ENCODE measurements around the gene BCAN.
A peak's percentile ranks its signal among the peaks of the same experiment; 100 is the strongest.
"Not testable (repeated sequence)": the region's sequence is repeated elsewhere in the genome, so short reads cannot be mapped to it uniquely, and the experiment has no call there.

BCAN gene, protein sequence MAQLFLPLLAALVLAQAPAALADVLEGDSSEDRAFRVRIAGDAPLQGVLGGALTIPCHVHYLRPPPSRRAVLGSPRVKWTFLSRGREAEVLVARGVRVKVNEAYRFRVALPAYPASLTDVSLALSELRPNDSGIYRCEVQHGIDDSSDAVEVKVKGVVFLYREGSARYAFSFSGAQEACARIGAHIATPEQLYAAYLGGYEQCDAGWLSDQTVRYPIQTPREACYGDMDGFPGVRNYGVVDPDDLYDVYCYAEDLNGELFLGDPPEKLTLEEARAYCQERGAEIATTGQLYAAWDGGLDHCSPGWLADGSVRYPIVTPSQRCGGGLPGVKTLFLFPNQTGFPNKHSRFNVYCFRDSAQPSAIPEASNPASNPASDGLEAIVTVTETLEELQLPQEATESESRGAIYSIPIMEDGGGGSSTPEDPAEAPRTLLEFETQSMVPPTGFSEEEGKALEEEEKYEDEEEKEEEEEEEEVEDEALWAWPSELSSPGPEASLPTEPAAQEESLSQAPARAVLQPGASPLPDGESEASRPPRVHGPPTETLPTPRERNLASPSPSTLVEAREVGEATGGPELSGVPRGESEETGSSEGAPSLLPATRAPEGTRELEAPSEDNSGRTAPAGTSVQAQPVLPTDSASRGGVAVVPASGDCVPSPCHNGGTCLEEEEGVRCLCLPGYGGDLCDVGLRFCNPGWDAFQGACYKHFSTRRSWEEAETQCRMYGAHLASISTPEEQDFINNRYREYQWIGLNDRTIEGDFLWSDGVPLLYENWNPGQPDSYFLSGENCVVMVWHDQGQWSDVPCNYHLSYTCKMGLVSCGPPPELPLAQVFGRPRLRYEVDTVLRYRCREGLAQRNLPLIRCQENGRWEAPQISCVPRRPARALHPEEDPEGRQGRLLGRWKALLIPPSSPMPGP
- long read RNA-seq, donor 1: 0 reads
- long read RNA-seq, donor 2: 0 reads
- long read RNA-seq, donor 3: 0 reads
- long read RNA-seq, donor 4: 0 reads
- long read RNA-seq, donor 5: 0 reads
- long read RNA-seq, donor 6: 0 reads
- long read RNA-seq, donor 7, partial matches to known transcripts: 100 of 100 reads
- long read RNA-seq, donor 7, other reads (novel, unspliced or antisense): 0 of 100 reads
- long read RNA-seq, donor 8: 0 reads

DNA sequence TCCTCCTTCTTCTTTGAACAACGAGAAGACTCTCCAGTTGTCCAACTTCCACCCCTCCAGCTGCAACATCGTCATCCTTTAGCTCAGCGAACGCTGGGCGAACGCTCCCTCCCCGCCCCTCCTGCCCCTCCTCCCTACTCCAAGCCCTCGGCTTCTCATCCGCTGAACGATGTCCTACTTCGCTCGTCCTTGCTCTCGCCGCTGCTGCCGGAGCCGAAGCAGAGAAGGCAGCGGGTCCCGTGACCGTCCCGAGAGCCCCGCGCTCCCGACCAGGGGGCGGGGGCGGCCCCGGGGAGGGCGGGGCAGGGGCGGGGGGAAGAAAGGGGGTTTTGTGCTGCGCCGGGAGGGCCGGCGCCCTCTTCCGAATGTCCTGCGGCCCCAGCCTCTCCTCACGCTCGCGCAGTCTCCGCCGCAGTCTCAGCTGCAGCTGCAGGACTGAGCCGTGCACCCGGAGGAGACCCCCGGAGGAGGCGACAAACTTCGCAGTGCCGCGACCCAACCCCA lies at the start of gene BCAN:
Gene BCAN (plus strand): TSS at position 357 of the 504 bp plus-strand sequence. CDS start 3,938 bp downstream, outside the sequence.
- no peak for DNase-seq

DNA sequence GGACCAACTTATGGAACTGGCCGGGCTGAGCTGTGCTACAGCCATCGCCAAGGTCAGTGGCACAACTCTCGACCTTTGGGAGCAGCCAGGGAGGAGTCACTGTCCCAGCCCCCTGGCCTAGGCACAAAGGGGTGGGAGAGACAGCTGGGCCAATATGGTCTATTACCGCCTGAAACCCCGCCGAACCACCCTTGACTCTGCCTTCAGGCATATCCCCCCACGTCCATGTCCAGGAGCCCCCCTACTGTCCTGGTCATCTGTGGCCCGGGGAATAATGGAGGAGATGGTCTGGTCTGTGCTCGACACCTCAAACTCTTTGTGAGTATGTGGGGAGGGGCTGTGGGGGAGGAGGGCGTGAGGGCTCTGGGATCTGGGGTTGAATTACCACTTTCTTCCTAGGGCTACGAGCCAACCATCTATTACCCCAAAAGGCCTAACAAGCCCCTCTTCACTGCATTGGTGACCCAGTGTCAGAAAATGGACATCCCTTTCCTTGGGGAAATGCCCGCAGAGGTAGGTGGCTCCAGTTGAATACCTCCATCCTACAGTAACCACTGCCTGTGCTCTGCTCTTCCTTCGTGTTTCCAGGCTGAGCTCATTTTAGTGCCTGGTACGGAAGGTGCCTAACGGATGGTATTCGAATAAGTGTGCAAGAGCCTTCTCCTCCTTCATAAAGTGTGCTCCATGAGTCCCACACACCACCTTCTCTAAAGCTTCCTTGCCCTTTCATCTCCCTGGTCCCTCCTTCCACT lies 49.6 kb upstream of the BCAN start:
- no peak for DNase-seq

DNA sequence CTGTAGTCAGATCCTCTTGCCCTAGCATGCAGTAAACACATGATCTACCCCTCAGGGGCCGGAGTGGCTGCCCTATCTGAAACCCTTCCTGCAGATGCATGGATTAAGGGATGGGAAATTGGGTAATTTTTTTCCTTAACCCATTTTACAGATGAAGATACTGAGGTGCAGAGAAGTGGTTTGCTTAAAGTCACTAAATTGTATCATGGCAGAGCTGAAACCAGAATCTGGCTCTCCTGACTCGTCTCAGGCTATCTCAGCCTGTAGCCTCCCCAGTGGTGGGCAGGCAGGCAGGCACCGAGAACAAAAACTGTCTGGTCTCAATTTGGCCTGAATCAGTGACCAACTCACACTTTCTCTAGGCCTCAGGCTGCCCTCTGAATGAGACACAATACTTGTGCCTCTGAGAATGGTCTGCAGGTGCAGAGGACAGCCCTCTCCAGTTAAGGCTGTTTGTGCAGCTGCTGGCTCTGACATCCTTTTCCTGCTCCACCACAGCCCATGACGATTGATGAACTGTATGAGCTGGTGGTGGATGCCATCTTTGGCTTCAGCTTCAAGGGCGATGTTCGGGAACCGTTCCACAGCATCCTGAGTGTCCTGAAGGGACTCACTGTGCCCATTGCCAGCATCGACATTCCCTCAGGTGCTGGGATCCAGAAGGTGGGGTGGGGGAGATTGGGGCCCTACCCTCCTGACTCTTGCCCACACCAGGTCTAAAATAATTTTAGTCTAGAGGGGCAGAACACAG lies 48.8 kb upstream of the BCAN start:
- DNase-seq: no peak

DNA sequence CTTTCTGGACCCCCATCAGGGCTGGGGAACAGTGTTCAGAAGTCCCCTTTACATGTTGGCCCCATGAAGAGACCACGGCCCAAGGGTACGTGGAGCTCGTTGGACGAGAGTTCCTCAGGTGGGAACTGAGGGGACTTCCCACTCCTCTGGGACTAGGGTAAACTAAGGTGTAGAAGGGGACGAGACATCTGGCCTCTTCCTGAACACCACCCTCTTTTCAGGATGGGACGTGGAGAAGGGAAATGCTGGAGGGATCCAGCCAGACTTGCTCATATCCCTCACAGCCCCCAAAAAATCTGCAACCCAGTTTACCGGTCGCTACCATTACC lies 48.3 kb upstream of the BCAN start:
- no peak for DNase-seq

DNA sequence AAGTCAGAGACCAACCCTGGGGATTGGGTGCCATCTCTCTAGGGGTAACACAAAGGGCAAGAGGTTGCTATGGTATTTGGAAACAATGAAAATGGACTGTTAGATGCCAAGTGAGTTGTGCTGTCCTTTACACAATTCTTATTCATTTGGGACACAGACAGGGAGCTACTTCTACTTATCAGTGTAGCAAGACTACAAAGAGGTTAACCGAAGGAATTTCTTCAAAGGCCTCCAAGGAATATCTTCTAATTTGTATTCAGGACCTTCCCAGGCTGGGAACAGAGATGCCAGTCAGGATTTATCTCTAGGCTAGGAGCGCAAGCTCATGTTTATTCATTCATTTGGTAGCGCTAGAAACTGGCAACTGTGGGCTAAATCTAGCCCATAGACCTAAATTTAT lies 47.7 kb upstream of the BCAN start:
- no peak for DNase-seq

DNA sequence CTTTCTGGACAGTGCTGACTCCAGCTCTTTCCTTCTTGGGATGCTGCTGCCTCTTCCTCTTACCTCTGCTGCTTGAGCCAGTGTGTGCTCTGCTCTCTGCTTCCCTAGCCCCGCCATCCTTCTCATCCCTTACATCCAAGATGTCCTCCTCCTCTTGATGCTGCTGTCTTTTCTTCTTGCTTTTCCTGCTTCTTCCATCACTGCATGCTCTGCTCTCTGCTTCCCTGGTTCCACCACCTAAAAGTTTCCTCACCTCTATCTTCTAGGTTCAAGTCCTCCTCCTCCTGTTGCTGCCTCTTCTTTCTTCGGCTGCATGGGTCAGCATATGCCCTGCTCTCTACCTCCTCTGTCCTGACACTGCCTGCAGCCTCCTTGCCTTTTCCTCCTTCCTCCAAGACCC lies 46.9 kb upstream of the BCAN start:
- no peak for DNase-seq

DNA sequence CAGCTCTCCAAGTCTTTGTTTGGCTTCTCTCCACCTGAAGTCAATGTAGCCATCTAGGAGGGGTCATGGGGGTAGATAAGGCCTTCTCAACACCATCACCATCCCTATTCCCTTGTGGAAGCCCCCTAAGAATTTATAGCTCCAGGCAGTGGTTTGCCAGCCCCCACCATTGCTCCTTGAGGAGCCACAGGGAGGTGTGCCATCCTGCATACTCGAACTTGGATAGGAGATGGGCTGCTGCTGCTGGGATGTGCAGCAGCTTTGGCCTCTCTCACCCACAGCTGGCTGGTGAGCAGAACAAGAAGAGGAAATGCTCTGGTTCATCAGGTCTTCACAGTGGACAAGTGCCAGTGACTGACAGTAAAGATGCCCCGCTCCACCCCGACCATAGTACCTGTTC lies 45.5 kb upstream of the BCAN start:
- no peak for DNase-seq

DNA sequence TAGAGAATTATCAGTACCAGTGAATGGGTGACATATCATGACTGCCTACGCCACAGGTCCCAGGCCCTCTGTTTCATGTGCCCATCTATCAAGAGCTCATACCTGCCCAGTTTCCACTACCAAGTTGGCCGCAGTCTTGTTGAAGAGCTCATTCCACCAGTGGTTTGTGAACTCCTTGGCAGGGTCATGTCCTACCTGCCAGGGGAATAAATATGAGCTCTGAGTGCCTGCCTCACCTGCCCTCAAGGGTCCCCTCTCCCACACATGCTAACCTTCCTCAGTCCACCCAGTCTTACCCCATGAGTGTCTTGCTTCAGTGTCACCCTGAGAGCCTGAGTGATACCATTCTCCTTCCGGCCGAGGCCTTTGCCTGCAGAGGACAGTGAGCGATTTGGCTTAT lies 43.8 kb upstream of the BCAN start:
- no peak for DNase-seq

DNA sequence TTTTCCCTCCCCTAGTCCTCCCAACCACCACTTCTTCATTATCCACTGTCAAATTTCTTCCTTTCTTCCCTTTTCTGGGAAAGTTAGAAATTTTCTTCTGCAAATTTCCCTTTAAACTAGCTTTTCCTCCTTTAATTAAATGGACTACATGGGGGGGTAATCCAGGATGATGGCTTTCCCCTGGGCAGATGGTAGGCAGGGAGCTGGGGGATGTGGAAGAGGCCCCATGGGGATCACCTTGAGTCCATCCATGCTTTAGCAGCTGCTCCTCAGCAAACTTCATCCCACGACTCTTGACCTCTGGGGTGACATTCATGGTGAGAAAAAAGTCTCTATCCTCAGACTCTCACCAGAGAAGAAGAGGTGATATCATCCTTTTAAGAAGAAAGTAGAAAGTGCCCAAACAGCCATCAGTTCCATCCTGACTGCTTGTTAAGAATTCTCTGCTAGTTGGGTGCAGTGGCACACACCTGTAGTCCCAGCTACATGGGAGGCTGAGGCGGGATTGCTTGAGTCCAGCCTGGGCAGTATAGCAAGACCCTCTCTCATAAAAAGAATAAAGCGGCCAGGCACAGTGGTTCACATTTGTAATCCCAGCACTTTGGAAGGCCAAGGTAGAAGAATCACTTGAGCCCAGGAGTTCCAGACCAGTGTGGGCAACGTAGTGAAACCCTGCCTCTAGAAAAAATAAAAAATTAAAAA lies 43.0 kb upstream of the BCAN start:
- DNase-seq: no peak

DNA sequence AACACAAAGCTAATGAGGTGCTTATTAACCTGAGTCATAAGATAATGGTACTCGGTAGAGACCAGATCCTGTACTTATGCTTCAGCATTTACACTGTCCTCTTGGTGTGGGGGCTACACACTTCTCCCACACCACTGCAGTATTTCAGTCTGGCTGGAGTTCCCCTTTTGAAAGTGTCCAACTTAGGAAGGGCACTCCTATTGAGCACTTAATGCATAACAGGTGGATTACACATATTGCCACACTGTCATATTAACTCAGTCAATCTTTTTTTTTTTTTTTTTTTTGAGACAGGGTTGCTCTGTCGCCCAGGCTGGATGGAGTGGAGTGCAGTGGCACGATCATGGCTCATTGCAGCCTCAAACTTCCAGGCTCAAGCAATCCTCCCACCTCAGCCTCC lies 42.1 kb upstream of the BCAN start:
- no peak for DNase-seq

DNA sequence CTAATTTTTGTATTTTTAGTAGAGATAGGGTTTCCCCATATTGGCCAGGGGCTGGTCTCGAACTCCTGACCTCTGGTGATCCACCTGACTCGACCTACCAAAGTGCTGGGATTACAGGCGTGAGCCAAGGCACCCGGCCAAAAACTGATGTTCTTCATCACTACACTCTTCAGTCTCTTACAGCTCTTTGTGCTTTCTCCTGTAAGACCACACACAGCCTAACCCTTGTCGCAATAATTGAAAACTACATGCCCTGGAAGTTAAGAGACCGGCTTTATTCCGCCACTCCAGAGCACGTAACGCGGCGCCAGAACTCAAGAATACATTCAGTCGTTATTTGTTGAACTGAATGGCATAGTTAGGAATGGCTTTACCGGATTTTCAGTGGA lies 41.2 kb upstream of the BCAN start:
- no peak for DNase-seq

DNA sequence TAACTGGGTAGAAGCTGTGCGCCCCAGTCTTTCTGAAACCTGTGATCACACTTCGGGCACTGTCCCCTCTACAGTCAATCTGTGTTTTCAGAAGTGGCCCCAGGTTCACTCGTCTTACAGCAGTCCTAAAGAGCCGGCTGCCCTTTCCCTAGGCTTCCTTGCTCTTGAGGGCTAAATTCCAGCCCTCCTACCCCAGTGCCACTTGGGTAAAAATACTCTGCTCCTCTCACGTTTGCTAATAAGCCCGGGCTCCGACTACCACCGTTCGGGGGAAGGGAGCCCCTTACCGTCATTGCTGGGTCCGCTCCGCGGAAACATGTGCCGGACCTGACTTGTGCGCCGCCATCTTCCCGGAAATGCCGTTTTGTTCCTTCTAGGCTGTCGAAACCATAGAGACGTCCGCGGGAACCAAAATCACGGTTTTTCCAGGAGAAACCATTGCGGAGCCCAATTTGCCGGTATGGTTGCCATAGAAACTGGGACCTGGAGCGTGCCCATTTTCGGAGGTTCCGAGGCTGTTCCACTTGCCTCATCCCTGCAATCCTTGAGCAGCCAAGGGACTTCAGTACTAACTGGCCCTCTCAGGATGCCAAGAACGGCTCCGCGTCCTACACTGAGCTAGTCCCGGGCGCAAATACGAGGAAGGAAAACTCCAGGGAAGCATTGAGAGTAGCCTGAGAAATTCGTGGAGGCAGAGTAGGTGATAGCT lies 40.6 kb upstream of the BCAN start, which contains the start of gene GPATCH4:
Gene GPATCH4 (minus strand): TSS at position 358 of the 709 bp plus-strand sequence.
- peak; percentile 86 for DNase-seq

DNA sequence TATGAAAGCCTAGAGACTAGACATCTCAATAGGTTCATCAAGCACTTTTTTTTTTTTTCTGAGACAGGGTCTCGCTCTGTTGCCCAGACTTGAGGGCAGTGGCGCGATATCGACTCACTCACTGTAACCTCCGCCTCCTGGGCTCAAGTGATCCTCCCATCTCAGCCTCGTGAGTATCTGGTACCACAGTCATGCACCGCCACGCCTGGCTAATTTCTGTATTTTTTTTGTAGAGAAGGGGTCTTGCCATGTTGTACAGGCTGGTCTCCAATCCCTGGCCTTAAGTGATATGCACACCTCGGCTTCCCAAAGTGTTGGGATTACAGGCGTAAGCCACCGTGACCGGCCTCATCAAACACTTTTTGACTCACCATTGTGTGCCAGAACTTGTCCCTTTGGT lies 40.0 kb upstream of the BCAN start:
- DNase-seq: no peak

DNA sequence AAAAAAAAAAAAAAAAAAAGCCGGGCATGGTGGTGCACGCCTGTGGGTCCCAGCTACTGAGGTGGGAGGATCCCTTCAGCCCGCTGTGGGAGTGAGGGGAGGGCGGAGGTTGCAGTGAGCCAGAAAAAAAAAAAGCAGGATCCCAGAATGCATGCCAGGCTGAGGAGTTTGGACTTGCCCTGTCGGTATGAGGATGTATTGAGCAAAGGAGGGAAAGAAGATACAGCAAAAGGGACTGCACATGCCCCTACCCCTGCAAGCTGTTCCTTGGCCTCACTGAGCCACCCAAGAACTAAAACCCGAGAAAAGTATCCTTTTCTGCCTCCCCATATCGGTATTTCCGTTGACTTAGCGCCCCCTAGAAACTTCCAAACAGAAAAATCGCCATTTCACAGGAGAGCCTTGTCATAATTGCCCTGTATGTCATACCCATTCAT lies 39.3 kb upstream of the BCAN start:
- DNase-seq: no peak

DNA sequence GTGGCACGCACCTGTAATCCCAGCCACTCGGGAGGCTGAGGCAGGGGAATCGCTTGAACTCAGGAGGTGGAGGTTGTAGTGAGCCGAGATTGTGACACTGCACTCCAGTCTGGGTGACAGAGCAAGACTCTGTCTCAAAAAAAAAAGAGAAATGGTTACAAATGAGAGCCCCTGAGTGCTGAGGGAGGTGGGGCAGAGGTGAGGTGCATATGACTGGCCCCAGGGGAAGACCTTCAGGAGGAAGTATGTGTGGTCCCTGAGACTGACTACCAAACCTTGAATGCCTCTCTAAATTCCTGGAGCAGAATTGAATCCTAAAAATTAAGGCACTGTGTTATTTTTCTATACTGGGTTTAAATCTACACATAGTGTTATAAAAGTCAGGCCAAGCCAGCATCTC lies 34.6 kb upstream of the BCAN start:
- DNase-seq: not testable (repeated sequence)

DNA sequence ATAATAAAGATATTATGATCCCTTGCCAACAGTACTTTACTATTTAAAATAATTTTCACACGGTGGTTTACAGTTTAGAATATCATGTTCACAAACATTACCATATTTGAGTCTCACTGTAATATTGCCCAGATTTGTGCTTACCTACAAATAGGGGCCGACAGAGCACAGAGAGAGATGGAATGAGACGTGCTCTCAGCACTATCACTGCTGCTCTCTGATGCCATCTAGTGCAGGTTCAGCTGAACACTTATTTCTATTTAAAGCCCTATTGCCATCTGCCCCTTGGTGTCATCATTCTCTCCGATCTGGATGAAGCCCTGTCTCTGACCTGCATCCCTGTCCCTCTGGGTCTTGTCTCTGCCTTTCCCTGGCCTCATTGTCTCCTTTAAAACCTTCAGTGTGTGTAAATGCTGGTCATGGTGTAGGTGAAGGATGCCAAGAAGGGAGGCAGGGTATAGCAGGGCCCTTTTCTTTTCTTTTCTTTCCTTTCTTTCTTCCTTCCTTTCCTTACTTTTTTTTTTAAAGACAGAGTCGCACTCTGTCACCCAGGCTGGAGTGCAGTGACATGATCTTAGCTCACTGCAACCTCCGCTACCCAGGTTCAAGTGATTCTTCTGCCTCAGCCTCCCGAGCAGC lies 33.8 kb upstream of the BCAN start:
- DNase-seq: no peak

DNA sequence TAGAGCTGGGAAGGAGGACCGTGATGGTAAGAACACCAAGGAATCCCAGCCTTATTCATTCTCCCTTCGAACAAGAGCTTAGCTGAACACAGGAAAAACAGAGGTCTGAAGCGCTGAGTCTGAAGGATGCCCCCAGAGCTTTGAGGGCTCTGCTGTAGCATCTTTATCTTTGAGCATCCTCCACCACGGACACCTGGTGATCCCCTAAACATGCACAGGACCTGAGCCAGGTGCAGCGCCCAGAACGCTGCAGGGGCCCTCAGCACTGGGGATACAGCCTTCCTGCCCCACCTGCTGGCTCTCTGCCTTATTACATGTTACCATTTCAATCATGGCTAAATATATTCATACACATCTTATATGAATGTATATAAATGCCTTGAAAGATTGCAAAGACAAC lies 32.9 kb upstream of the BCAN start:
- no peak for DNase-seq

DNA sequence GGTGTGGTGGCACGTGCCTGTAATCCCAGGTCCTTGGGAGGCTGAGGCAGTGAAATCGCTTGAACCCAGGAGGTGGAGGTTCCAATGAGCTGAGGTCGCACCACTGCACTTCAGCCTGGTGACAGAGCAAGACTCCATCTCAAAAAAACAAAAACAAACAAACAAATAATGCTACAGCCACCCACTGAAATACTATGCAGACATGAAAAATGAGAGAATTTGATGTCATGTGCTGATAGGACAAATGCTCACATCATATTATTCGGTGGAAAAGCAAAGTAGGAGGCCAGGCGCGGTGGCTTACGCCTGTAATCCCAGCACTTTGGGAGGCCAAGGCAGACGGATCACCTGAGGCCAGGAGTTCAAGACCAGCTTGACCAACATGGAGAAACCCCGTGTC lies 31.8 kb upstream of the BCAN start:
- DNase-seq: not testable (repeated sequence)

DNA sequence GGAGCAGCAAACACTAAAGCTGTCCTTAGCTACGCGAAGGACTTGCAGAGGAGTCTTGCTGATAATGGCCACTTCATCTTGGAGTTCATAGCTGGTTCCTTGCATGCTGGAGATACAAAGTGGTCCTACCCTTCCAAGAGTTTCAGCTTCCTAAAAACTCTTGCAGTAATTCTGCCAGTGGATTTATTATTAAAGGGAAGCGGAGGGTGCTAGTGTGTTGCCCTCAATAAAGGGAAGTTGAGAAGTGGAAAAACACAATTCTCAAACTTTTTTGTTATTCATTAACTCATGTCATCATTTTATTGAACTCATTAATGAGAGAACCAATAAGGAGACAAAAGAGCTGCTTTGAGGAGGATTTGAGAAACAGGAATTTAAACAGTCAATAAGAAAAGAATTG lies 29.3 kb upstream of the BCAN start:
- DNase-seq: no peak

All from right kidney (tissue), 9 donors.